Germinal center (tissue), 1 donor: ENCODE data around the gene ATG2A.

Source experiments
- DNase-seq: peaks from one replicate; pipeline ENCODE4 v3.0.0; 2012; ENCODE audit warnings: mixed read lengths, low spot score

The ATG2A gene

GRCh38 chr11:64885367-64886286, 31.4 kb downstream of the ATG2A start:
- DNase-seq, result no peak

DNA sequence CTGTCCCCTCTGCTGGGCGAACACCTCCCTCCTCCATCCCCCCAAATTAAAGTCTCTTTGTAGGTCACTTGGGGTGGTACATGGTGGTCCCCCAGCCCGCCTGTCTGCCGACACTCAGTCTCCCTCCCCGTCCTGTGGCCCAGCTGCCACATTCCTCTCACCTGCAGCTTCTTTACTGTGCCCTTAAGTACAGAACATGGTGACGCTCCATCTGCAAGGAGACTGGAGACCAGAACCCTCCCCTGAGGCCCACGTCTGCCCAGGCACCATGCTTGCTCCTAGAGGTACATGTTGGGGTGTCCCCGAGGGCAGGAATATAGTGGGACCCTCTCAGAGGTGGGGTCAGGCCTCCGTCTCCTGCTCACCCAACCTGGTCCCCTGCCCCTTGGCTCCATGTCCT, 33.0 kb downstream of the ATG2A start:
- no peak for DNase-seq

DNA sequence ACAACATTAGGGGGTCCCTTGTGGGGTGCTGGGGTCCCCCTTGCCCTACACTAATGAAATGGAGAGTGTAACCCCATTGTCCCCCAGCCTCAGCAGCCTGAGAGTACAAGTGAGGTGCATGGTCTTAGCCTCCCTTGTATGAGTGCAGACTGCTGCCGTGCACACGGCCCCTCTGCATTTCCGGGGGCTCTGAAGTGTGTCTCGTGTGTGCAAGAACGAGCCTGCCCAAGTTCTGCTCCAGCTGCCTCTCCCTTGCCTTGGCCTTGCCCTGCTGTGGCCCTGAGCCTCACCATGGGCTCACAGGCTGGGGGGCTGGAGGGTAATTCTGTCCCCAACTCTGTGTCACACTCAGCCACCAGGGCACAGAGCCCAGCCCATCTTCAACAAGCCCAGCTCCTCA, 33.4 kb downstream of the ATG2A start:
- DNase-seq, result no peak

DNA sequence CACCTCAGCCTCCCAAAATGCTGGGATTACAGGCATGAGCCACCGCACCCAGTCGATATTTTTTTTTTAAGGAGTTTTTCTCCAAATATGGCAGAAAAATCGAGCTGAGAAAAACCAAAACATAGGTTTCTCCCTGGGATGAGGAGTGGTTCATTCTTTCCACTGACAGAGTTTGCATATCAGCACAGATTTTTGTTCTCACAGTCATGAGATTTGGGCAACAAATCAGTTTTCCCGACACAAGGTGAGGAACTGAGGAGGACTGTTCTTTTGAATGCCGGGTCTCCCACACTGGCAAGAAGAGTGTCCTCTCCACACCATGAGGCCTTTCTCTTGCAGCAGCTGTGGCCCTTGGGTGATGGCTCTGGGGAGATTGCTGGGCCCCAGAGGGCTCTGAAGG, 34.8 kb downstream of the ATG2A start:
- no peak for DNase-seq

GRCh38 chr11:64881476-64881875, 35.5 kb downstream of the ATG2A start:
- DNase-seq, result no peak

- DNase-seq, result no peak
Measured at GRCh38 chr11:64880240-64881001, 36.6 kb downstream of the ATG2A start.

GRCh38 chr11:64879244-64879900, 37.6 kb downstream of the ATG2A start:
- no peak for DNase-seq

- peak; percentile 99 for DNase-seq
Measured at GRCh38 chr11:64878494-64879243, 38.3 kb downstream of the ATG2A start, which contains the start of gene EHD1. EHD1 (minus strand) TSS chr11:64878621; CDS start chr11:64878464, 157 bp downstream.

DNA sequence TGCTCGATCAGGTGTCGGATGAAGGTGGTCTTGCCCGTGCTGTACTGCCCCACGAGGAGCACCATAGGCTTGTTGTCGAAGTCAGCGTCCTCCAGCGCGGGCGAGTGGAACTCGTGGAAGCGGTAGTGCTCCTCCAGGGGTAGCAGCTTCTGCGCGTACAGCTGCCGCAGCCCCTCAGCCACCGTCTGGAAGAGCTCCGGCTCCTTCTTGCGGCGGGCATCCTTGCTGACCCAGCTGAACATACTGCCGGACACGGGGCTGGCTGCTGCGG, 38.9 kb downstream of the ATG2A start:
- DNase-seq, result no peak

GRCh38 chr11:64877390-64878222, 39.4 kb downstream of the ATG2A start:
- DNase-seq, result no peak

DNA sequence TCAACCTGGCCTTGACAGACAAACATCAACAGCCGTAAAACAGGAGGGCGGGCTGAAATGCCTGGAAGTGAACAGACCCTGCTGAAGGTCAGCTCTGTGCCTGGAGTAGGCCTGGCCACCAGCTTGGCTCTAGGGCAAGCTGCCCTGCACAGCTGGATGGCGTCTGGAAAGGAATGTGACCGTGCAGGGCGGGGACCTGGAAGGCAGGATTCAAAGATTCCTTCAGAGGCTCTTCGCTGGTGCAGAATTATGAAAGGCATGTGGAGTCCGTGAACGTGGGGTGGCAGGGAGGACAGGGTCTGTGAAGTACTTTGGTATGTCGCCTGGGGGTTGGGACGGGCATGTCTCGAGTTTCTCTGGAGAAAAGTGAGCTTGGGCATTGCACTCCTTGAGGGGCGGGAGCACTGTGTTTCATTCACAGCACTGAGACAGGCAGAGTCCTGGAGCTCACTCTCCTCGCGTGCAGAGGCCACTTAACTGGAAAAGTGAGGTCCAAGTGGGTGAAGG, 40.1 kb downstream of the ATG2A start:
- no peak for DNase-seq

GRCh38 chr11:64876229-64876750, 40.7 kb downstream of the ATG2A start:
- no peak for DNase-seq

DNA sequence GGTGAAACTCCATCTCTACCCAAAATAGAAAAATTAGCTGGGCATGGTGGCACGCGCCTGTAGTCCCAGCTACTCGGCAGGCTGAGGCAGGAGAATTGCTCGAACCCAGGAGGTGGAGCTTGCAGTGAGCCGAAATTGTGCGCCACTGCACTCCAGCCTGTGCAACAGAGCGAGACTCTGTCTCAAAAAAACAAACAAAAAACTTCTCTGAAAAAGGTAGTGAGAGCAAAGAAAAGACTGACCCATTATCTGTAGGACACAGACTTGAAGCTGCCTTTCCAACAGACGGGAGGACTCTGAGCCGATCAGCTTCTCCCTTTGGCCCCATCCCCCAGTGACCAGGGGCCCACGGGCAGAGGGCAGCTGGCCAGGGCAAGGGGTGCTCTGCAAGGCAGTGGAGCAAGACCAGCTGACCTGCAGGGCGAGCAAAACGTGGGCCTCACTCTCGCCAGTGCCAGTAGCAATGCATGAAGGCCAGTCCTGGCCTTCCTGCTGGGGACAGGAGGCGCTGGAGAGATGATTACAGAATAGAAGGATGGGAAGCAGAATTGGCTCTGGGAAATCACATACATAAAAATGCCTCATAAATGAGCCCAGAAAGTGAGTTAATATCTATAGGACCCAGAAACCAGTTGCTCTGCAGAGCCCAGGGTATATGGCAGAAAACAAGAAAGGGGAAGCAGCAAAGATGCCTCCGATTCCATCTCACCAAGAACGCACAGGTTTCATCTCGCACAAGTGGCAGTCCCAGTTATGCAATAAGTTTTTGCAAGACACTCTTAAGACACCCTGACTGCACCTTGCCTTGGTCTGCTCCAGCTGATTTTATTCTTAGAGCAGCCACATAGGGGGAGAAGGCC, 41.4 kb downstream of the ATG2A start:
- DNase-seq, result no peak

GRCh38 chr11:64874308-64875240, 42.4 kb downstream of the ATG2A start:
- DNase-seq, result no peak

DNA sequence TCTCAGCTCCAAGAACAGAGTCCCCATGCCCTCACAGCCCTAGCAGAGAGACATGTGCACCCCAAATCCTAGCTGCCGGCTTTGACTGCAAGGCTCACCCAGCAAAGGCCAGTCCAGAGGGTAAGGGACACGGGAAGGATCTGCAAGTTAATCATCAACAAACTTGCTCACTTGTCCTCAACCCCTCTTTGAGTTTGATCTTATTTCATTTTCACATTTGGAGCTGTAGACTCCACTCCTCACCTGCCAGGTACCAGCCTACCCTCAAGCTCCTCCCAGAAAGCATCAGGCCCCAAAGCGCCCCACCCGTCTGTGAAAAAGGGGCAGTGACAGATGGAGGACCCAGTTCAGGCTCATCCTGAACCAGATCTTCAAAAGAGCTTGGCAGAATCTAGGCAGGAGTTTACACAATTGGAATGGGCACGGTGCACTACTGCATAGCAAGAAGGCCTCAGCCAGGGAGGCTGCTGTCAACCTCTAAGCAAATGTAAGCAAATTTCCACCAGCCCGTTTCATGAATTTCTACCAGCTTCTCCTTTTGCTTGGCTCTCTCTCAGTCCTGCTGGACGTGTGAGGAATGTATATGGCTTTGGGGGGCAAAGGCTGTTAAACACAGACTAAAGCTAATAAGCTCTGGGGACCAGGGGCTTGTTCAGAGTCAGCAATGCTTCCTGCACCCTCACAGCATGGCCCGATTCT, 44.1 kb downstream of the ATG2A start:
- no peak for DNase-seq

DNA sequence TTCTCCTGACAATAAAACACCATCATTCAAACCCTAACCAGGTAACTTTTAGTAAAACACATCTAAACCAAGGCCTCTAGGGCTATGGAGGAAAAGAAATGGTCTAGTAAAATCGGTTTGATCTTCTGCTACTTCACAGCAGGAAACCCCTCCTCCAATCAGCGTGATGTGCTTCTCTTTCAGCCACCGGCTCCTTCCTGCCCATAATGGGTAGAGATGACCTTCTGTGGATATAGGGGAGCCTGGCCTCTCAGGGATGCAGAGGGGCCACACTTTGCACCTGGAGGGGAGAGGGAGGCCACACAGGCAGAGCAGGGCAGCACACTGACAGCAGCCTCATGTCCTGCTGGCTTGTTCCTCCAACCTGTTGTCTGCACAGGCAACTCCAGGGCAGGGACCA, 45.5 kb downstream of the ATG2A start:
- no peak for DNase-seq

DNA sequence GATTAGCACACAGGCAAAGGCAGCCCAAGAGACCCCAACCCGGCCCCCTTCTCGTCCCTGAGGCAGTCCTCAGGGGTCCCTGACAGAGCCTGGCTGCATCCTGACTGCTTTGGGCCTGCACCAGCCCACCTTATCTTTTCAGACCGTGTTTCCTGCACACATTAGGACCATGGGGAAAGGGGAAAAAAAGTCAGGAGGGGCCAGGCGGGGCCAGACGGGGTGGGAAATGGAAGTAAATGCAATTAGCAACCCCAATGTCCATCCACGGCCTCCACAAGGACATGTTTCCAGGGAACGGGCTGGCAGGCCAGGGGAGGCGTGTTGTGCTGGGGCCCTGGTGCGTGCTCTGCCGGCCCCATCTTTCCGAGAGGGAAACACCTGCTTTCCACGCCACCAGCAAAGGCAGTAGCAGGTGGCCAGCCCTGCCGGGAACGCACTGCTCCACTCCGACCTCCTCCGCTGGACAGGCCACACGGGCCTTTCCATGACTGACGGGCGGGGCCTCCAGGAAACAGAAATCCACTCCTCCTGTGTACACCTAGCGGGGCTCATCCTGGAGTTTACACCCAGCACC, 46.0 kb downstream of the ATG2A start:
- no peak for DNase-seq
